ENCODE measurements around the gene PITX1. TPM values are rescaled to one million over a fixed set of nuclear protein-coding genes. Genes with fewer than 3 reads are reported as not detected.
"Not testable (repeated sequence)": the region's sequence is repeated elsewhere in the genome, so short reads cannot be mapped to it uniquely, and the experiment has no call there.

Gene PITX1
- total RNA-seq, 1 donor from 2014 or later: not detected

DNA sequence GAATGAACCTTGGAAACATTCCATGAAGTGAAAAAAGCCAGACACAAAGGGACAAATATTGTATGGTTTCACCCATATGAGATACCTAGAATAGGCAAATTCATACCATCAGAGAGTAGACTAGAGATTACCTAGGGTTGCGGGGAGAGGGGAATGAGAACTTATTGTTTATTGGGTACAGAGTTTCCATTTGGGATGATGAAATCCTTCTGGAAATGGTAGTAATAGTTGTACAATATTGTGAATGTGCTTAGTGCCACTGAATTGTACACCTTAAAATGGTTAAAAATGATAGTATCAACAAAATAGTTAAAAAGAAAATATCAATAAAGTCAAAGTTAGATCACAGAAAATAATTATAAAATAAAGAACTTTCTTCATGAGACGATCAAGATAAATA is 40.9 kb downstream of the PITX1 start:
- Mint-ChIP-seq H3K27me3 (ENCODE audit: low read depth) (peaks cover 7% of the 10 kb centered on the region), H3K9me3 (peaks cover 2% of the 10 kb centered on the region), H3K4me1 (no peaks in the 10 kb centered on the region), H3K36me3 (ENCODE audit: low read depth) (no peaks in the 10 kb centered on the region), H3K27ac (ENCODE audit: unreplicated experiment) (no peak overlapping the region), H3K4me3 (no peak overlapping the region)
- TF ChIP-seq, protein P1, sequence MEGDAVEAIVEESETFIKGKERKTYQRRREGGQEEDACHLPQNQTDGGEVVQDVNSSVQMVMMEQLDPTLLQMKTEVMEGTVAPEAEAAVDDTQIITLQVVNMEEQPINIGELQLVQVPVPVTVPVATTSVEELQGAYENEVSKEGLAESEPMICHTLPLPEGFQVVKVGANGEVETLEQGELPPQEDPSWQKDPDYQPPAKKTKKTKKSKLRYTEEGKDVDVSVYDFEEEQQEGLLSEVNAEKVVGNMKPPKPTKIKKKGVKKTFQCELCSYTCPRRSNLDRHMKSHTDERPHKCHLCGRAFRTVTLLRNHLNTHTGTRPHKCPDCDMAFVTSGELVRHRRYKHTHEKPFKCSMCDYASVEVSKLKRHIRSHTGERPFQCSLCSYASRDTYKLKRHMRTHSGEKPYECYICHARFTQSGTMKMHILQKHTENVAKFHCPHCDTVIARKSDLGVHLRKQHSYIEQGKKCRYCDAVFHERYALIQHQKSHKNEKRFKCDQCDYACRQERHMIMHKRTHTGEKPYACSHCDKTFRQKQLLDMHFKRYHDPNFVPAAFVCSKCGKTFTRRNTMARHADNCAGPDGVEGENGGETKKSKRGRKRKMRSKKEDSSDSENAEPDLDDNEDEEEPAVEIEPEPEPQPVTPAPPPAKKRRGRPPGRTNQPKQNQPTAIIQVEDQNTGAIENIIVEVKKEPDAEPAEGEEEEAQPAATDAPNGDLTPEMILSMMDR (conservative IDR thresholded peaks at IDR 0.05): no peak
- DNase-seq (ENCODE audit: low read depth, low spot score): no peak

DNA sequence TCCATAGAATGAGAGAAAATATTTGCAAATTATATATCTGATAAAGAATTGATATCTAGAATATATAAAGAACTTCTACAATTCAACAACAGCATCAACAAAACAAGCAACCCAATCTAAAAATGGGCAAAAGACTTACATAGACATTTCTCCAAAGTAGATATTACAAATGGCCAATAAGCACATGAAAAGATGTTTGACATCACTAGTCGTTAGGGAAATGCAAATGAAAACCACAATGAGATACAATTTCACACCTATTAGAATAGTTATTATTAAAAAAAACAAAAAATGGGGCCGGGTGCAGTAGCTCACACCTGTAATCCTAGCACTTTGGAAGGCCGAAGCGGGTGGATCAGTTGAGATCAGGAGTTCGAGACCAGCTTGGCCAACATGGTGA is 41.9 kb downstream of the PITX1 start:
- H3K4me1 Mint-ChIP-seq: no peaks in the 10 kb centered on the region
- no peak overlapping the region for H3K27ac Mint-ChIP-seq (ENCODE audit: unreplicated experiment)
- H3K9me3 Mint-ChIP-seq: peaks cover 2% of the 10 kb centered on the region
- no peaks in the 10 kb centered on the region for H3K36me3 Mint-ChIP-seq (ENCODE audit: low read depth)
- no peak for DNase-seq (ENCODE audit: low read depth, low spot score)
- TF ChIP-seq, protein P1 (conservative IDR thresholded peaks at IDR 0.05): no peak
- H3K4me3 Mint-ChIP-seq: no peak overlapping the region
- H3K27me3 Mint-ChIP-seq (ENCODE audit: low read depth): peaks cover 12% of the 10 kb centered on the region

DNA sequence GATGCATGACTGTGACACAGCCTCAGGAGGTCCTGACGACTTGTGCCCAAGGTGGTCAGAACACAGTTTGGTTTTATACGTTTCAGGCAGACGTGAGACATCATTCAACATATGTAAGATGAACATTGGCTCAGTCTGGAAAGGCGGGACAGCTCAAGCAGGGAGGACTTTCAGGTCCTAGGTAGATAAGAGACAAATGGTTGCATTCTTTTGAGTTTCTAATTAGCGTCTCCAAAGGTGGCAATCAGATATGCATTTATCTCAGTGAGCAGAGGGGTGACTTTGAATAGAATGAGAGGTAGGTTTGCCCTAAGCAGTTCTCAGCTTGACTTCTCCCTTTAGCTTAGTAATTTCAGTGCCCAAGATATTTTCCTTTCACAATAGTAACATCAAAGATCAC is 43.8 kb downstream of the PITX1 start:
- H3K4me1 Mint-ChIP-seq; H3K4me3 Mint-ChIP-seq; DNase-seq (ENCODE audit: low read depth, low spot score); H3K9me3 Mint-ChIP-seq; H3K36me3 Mint-ChIP-seq (ENCODE audit: low read depth); H3K27ac Mint-ChIP-seq (ENCODE audit: unreplicated experiment): not testable (repeated sequence)
- H3K27me3 Mint-ChIP-seq (ENCODE audit: low read depth): peaks cover 14% of the 10 kb centered on the region

DNA sequence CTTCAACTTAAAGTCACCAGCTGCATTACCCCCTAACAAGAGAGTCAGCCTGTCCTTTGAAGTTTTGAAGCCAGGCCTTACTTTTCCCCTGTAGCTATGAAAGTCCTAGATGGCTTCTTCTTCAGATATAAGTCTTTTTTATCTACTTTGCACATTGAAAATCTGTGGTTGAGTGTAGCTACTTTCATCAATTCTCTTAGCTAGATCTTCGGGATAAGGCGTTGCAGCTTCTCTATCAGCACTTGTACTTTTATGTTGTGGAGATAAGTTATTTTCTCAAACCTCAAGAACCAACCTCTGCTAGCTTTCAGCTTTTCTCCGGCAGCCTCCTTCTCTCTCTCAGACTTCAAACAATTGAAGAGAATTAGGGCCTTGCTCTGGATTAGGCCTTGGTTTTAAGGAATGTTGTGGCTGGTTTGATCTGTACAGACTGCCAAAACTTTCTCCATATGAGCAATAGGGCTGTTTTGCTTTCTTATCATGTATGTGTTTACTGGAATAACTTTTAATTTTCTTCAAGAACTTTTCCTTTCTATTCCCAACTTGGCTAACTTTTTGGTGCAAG is 44.7 kb downstream of the PITX1 start:
- Mint-ChIP-seq H3K27me3 (ENCODE audit: low read depth) (peaks cover 10% of the 10 kb centered on the region), H3K36me3 (ENCODE audit: low read depth) (no peaks in the 10 kb centered on the region), H3K4me1 (no peaks in the 10 kb centered on the region), H3K27ac (ENCODE audit: unreplicated experiment) (no peak overlapping the region), H3K4me3 (no peak overlapping the region), H3K9me3 (peaks cover 6% of the 10 kb centered on the region)
- no peak for DNase-seq (ENCODE audit: low read depth, low spot score)
- TF ChIP-seq, protein P1 (conservative IDR thresholded peaks at IDR 0.05): no peak

DNA sequence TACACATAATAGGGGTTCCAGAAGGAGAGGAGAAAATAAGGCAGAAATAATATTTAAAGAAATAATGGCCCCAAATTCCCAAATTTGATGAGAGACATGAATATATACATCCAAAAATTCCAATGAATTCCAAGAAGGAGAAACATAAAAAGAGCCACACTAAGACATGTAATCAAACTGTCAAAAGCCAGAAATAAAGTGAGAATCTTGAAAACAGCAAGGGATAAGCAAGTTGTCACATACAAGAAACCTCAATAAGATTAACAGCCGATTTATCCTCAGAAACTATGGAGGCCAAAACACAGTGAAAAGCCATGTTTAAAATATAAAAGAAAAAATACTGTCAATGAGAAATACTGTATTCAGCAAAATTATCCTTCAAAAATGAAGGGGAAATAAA is 51.8 kb downstream of the PITX1 start:
- TF ChIP-seq, protein P1 (conservative IDR thresholded peaks at IDR 0.05): no peak
- no peak for DNase-seq (ENCODE audit: low read depth, low spot score)
- Mint-ChIP-seq H3K36me3 (ENCODE audit: low read depth) (peaks cover 12% of the 10 kb centered on the region), H3K27me3 (ENCODE audit: low read depth) (peaks cover 9% of the 10 kb centered on the region), H3K27ac (ENCODE audit: unreplicated experiment) (no peak overlapping the region), H3K9me3 (peaks cover 30% of the 10 kb centered on the region), H3K4me1 (no peaks in the 10 kb centered on the region), H3K4me3 (no peak overlapping the region)

DNA sequence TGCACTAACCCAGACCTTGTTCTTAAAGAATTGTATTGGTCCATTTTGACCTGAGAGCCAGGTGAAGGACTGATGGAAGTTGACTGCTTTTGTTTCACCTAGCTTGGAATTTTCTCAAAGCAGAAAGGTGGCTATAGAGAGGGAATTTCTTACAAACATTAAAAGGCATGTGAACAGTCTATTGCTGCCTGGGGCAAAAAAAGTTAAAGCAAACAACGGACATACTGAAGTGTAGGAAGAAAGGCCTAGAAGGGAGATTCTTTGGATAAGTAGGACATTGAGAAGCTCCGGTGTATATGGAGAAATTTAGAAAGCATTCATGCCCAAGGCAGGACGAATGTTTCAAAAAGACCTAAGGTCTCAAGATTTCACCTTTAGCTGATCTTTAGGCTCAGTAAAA is 54.6 kb downstream of the PITX1 start:
- Mint-ChIP-seq H3K27me3 (ENCODE audit: low read depth) (peaks cover 3% of the 10 kb centered on the region), H3K9me3 (peaks cover 33% of the 10 kb centered on the region), H3K4me1 (no peaks in the 10 kb centered on the region), H3K4me3 (no peak overlapping the region), H3K27ac (ENCODE audit: unreplicated experiment) (no peak overlapping the region), H3K36me3 (ENCODE audit: low read depth) (peaks cover 25% of the 10 kb centered on the region)
- TF ChIP-seq, protein P1 (conservative IDR thresholded peaks at IDR 0.05): no peak
- no peak for DNase-seq (ENCODE audit: low read depth, low spot score)

Other genes starting within 250 kb of the PITX1 start
- 57.4 and 61.9 TPM in 2 replicates for gene C5orf24, start 188.3 kb downstream of the PITX1 start, total RNA-seq
- gene TXNDC15, start 159.9 kb downstream of the PITX1 start, total RNA-seq: 40.6 and 47.0 TPM in 2 replicates
- gene PCBD2, start 129.1 kb downstream of the PITX1 start, total RNA-seq: 11.8 and 12.1 TPM in 2 replicates
- gene CATSPER3, start 66.3 kb downstream of the PITX1 start, total RNA-seq: 0.36 and 0.54 TPM in 2 replicates

Data from neural crest cell (in vitro differentiated cells).